Measurements from ENCODE around the gene IGF1R. TPM values are rescaled to one million over a fixed set of nuclear protein-coding genes. Genes with fewer than 3 reads are reported as not detected.

Gene IGF1R
- total RNA-seq, 4 donors from 2014 or later: 31.6 to 87.8 (median 60.0) TPM

GRCh38 chr15:98754657-98755022 is 106.3 kb downstream of the IGF1R start:
- no peaks in the 10 kb centered on the region for H3K36me3 ChIP-seq
- no peaks in the 10 kb centered on the region for H3K9me3 ChIP-seq
- no peaks in the 10 kb centered on the region for H3K27me3 ChIP-seq
- no peak for ATAC-seq
- 75 to 100% methylated on average over 2 to 3 of the region's 3 CpGs for WGBS, 2 donors (ENCODE audit: low coverage in 1 of 2)
- H3K4me3 ChIP-seq: peak overlapping the region in 1 of 2 donors; percentile 32
- peaks cover 2 to 61% (median 13%) of the 10 kb centered on the region in 3 donors for H3K4me1 ChIP-seq
- no peak for TF ChIP-seq POLR2AphosphoS5 (IDR thresholded peaks at IDR 0.05)
- no peak for TF ChIP-seq EP300 (IDR thresholded peaks at IDR 0.05)
- no peak for TF ChIP-seq CTCF (IDR thresholded peaks at IDR 0.05)
- no peak for TF ChIP-seq POLR2A (IDR thresholded peaks at IDR 0.05)
- H3K27ac ChIP-seq: no peak overlapping the region

- no peak overlapping the region for H3K4me3 ChIP-seq
- 74 to 79% methylated on average over 5 to 6 of the region's 7 CpGs for WGBS, 2 donors (ENCODE audit: low coverage in 1 of 2)
- no peak overlapping the region for H3K27ac ChIP-seq
- TF ChIP-seq CTCF (IDR thresholded peaks at IDR 0.05) (no peak), EP300 (IDR thresholded peaks at IDR 0.05) (no peak), POLR2A (IDR thresholded peaks at IDR 0.05) (no peak), POLR2AphosphoS5 (IDR thresholded peaks at IDR 0.05) (no peak)
- peaks cover 2 to 61% (median 13%) of the 10 kb centered on the region in 3 donors for H3K4me1 ChIP-seq
- H3K27me3 ChIP-seq: no peaks in the 10 kb centered on the region
- H3K36me3 ChIP-seq: no peaks in the 10 kb centered on the region
- no peak for ATAC-seq
- H3K9me3 ChIP-seq: no peaks in the 10 kb centered on the region
Measured at GRCh38 chr15:98755138-98755537, 106.8 kb downstream of the IGF1R start.

DNA sequence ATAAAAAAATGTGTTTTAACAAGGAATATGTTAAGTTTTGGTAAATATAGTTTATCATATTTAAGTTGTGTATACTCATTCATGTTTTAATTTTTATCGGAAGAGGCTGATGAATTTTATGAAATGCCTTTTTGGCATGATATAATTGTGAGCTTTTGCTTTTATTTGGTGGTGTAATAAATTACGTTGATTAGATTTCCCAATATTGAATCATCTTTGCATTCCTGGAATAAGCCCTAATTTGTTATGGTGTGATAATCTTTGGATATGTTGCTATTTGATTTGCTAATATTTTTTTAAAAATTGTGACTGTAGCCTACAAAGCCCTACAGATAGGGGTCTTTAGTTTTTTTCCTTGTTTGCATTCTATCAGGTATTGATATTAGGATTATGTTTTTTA is 107.4 kb downstream of the IGF1R start:
- ATAC-seq: peak; percentile 22
- H3K36me3 ChIP-seq: no peaks in the 10 kb centered on the region
- no peak overlapping the region for H3K4me3 ChIP-seq
- 83 to 84% methylated on average over 2 of the region's 2 CpGs for WGBS, 2 donors (ENCODE audit: low coverage in 1 of 2)
- H3K27ac ChIP-seq: no peak overlapping the region
- H3K27me3 ChIP-seq: no peaks in the 10 kb centered on the region
- H3K9me3 ChIP-seq: no peaks in the 10 kb centered on the region
- peaks cover 2 to 61% (median 13%) of the 10 kb centered on the region in 3 donors for H3K4me1 ChIP-seq
- no peak for TF ChIP-seq POLR2A (IDR thresholded peaks at IDR 0.05)
- TF ChIP-seq CTCF (IDR thresholded peaks at IDR 0.05): no peak
- TF ChIP-seq EP300 (IDR thresholded peaks at IDR 0.05): no peak
- no peak for TF ChIP-seq POLR2AphosphoS5 (IDR thresholded peaks at IDR 0.05)

DNA sequence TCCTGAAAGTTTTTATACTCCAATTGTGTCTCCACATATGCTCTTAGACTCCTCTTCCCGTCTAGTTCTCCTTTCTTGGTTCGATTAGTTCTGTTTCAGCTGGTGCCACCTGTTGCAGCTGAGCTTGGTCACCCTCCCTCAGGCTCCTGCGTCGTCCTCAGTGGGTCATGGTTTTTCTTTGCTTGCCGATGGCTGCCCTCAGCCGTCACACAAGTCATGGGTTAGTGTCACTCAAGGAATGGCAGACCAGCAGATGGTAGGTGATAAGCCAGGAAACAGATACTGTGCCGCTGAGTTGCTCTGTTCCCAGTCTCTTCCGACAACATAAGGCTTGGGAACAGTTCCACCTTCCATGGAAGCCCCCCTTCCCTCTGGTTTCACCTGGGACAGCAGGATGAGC is 109.9 kb downstream of the IGF1R start:
- 73 to 75% methylated on average over 2 to 6 of the region's 8 CpGs for WGBS, 2 donors (ENCODE audit: low coverage in 1 of 2)
- Histone ChIP-seq H3K4me3 (no peak overlapping the region), H3K4me1 (peaks cover 2 to 58% (median 13%) of the 10 kb centered on the region in 3 donors), H3K9me3 (no peaks in the 10 kb centered on the region), H3K36me3 (no peaks in the 10 kb centered on the region), H3K27ac (no peak overlapping the region), H3K27me3 (no peaks in the 10 kb centered on the region)
- ATAC-seq: no peak
- no peak for TF ChIP-seq POLR2AphosphoS5 (IDR thresholded peaks at IDR 0.05)
- no peak for TF ChIP-seq CTCF (IDR thresholded peaks at IDR 0.05)
- no peak for TF ChIP-seq POLR2A (IDR thresholded peaks at IDR 0.05)
- no peak for TF ChIP-seq EP300 (IDR thresholded peaks at IDR 0.05)

- no peak overlapping the region for H3K27ac ChIP-seq
- H3K4me1 ChIP-seq: peaks cover 0 to 58% (median 15%) of the 10 kb centered on the region in 3 donors
- H3K9me3 ChIP-seq: no peaks in the 10 kb centered on the region
- TF ChIP-seq POLR2AphosphoS5 (IDR thresholded peaks at IDR 0.05) (no peak), EP300 (IDR thresholded peaks at IDR 0.05) (no peak), CTCF (IDR thresholded peaks at IDR 0.05) (no peak), POLR2A (IDR thresholded peaks at IDR 0.05) (no peak)
- WGBS, 2 donors (ENCODE audit: low coverage in 1 of 2): 56% methylated on average over 2 of the region's 3 CpGs; no CpG with 5 or more reads in 1 of the 2 donors
- no peaks in the 10 kb centered on the region for H3K36me3 ChIP-seq
- no peak for ATAC-seq
- no peaks in the 10 kb centered on the region for H3K27me3 ChIP-seq
- no peak overlapping the region for H3K4me3 ChIP-seq
Measured at GRCh38 chr15:98759277-98759676, 110.9 kb downstream of the IGF1R start.
